CD4-positive, alpha-beta T cell treated with Interferon gamma for 1 hour (primary cell): ENCODE measurements around the gene NDUFS8.
"Not testable (repeated sequence)": the region's sequence is repeated elsewhere in the genome, so short reads cannot be mapped to it uniquely, and the experiment has no call there.

Source experiments
- DNase-seq: peaks from one replicate; pipeline ENCODE4 v3.0.0-alpha.2; 2020

Gene NDUFS8

GRCh38 chr11:68030318-68031143 is at the start of gene NDUFS8:
Gene NDUFS8, plus strand, starts transcription at chr11:68030681. Its CDS starts 1,471 bp downstream, at chr11:68032152.
- DNase-seq: peak; percentile 98

- DNase-seq: not testable (repeated sequence)
These were observed 49.3 kb upstream of the NDUFS8 start for GRCh38 chr11:67981226-67981625.

- DNase-seq: not testable (repeated sequence)
These were observed 48.1 kb upstream of the NDUFS8 start for GRCh38 chr11:67982255-67982857.

GRCh38 chr11:67983951-67984350 is 46.5 kb upstream of the NDUFS8 start:
- no peak for DNase-seq

- not testable (repeated sequence) for DNase-seq
These were observed 45.2 kb upstream of the NDUFS8 start for GRCh38 chr11:67985302-67985701.

- not testable (repeated sequence) for DNase-seq
These were observed 39.7 kb upstream of the NDUFS8 start for GRCh38 chr11:67990546-67991346.

GRCh38 chr11:67991347-67992121 is 38.9 kb upstream of the NDUFS8 start:
- not testable (repeated sequence) for DNase-seq

- DNase-seq: peak; percentile 58
These were observed 36.7 kb upstream of the NDUFS8 start for GRCh38 chr11:67993821-67994220.

- not testable (repeated sequence) for DNase-seq
These were observed 36.1 kb upstream of the NDUFS8 start for GRCh38 chr11:67994387-67994786.

GRCh38 chr11:67995129-67995528 is 35.4 kb upstream of the NDUFS8 start:
- not testable (repeated sequence) for DNase-seq

GRCh38 chr11:67995579-67995978 is 34.9 kb upstream of the NDUFS8 start:
- not testable (repeated sequence) for DNase-seq

GRCh38 chr11:67996051-67996450 is 34.4 kb upstream of the NDUFS8 start:
- no peak for DNase-seq

- peak; percentile 72 for DNase-seq
These were observed 33.6 kb upstream of the NDUFS8 start for GRCh38 chr11:67996622-67997474.

GRCh38 chr11:67997475-67997921 is 33.0 kb upstream of the NDUFS8 start:
- no peak for DNase-seq

GRCh38 chr11:67998150-67999045 is 32.1 kb upstream of the NDUFS8 start:
- DNase-seq: no peak

- DNase-seq: no peak
These were observed 31.3 kb upstream of the NDUFS8 start for GRCh38 chr11:67999201-67999629.

- no peak for DNase-seq
These were observed 30.8 kb upstream of the NDUFS8 start for GRCh38 chr11:67999704-68000103.

GRCh38 chr11:68002575-68002937 is 27.9 kb upstream of the NDUFS8 start:
- no peak for DNase-seq

- peak; percentile 65 for DNase-seq
These were observed 27.3 kb upstream of the NDUFS8 start for GRCh38 chr11:68002938-68003845.
